ENCODE measurements around the gene GMDS.

- no peak for TF ChIP-seq EZH2 (optimal IDR thresholded peaks at IDR 0.05; ENCODE audit: low read depth, low read length)
- TF ChIP-seq, protein P1, sequence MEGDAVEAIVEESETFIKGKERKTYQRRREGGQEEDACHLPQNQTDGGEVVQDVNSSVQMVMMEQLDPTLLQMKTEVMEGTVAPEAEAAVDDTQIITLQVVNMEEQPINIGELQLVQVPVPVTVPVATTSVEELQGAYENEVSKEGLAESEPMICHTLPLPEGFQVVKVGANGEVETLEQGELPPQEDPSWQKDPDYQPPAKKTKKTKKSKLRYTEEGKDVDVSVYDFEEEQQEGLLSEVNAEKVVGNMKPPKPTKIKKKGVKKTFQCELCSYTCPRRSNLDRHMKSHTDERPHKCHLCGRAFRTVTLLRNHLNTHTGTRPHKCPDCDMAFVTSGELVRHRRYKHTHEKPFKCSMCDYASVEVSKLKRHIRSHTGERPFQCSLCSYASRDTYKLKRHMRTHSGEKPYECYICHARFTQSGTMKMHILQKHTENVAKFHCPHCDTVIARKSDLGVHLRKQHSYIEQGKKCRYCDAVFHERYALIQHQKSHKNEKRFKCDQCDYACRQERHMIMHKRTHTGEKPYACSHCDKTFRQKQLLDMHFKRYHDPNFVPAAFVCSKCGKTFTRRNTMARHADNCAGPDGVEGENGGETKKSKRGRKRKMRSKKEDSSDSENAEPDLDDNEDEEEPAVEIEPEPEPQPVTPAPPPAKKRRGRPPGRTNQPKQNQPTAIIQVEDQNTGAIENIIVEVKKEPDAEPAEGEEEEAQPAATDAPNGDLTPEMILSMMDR (IDR thresholded peaks at IDR 0.05; ENCODE audit: low read length): no peak
These were observed 403.1 kb downstream of the GMDS start for GRCh38 chr6:1842334-1842733.
